ENCODE measurements around the gene IQUB. TPM values are rescaled to one million over a fixed set of nuclear protein-coding genes. Genes with fewer than 3 reads are reported as not detected.

The IQUB gene
- total RNA-seq, 1 donor from 2014 or later = 0.56 TPM

DNA sequence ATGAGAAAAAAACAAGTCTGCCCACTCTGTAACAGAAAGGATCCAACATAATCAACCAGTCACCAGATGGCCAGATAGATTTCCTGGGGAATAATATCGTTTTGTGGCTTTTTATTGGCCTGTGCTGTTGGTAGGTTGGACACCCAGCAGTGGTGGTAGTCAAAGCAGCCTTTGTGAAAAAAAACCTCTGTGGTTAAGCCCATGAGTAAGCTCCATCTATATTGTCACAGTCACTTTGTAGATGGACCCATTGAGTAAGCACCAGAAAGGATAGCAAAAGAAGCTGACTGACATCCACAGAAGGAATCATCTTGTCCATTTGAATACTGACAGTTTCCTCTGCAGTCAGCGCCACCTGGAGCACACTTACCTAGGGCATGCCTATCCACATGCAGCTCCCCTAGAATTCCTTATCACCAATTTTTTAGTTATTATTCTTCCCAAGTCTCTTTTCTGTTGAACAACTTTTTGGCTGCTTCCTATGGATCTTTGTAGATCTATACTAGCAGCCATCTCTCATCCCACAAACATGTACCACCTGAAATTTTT, 96.9 kb downstream of the IQUB start:
- H3K27ac Mint-ChIP-seq (ENCODE audit: unreplicated experiment) = no peak overlapping the region
- H3K27me3 Mint-ChIP-seq (ENCODE audit: low read depth) = no peaks in the 10 kb centered on the region
- TF ChIP-seq, protein P1, sequence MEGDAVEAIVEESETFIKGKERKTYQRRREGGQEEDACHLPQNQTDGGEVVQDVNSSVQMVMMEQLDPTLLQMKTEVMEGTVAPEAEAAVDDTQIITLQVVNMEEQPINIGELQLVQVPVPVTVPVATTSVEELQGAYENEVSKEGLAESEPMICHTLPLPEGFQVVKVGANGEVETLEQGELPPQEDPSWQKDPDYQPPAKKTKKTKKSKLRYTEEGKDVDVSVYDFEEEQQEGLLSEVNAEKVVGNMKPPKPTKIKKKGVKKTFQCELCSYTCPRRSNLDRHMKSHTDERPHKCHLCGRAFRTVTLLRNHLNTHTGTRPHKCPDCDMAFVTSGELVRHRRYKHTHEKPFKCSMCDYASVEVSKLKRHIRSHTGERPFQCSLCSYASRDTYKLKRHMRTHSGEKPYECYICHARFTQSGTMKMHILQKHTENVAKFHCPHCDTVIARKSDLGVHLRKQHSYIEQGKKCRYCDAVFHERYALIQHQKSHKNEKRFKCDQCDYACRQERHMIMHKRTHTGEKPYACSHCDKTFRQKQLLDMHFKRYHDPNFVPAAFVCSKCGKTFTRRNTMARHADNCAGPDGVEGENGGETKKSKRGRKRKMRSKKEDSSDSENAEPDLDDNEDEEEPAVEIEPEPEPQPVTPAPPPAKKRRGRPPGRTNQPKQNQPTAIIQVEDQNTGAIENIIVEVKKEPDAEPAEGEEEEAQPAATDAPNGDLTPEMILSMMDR (conservative IDR thresholded peaks at IDR 0.05) = no peak
- no peak overlapping the region for H3K4me3 Mint-ChIP-seq
- peaks cover 4% of the 10 kb centered on the region for H3K4me1 Mint-ChIP-seq
- DNase-seq (ENCODE audit: low read depth, low spot score) = no peak
- H3K9me3 Mint-ChIP-seq = no peaks in the 10 kb centered on the region
- H3K36me3 Mint-ChIP-seq (ENCODE audit: low read depth) = no peaks in the 10 kb centered on the region

DNA sequence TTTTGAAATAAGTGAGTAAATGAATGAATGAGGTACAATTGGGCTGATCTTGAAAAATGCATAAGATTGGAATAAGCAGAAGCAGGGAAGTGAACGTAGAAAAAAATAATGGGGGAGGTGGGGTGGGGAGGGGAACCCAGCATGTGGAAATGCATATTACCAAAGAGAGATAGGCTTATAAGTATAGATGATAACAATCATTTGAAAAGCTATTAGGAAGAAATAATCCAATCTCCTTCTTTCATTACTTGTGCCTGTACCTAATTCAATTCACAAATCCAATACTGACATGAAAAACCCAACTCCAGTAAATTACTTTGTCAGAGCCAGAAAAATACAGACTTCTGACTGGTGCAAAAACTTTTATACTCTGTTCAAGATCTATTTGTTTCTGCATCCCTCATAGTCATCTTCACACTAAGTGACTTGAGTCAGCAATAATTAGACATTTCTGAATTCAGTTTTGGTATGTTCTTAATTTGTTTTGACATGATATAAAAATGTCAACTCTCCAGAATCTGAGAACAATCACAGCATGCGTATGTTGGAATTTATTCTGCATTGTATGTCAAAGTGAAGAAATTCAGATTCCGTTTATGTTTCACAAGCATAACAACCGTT, 99.2 kb downstream of the IQUB start:
- Mint-ChIP-seq H3K9me3 (no peaks in the 10 kb centered on the region), H3K4me3 (no peak overlapping the region), H3K4me1 (peaks cover 1% of the 10 kb centered on the region), H3K27me3 (ENCODE audit: low read depth) (no peaks in the 10 kb centered on the region), H3K27ac (ENCODE audit: unreplicated experiment) (no peak overlapping the region), H3K36me3 (ENCODE audit: low read depth) (no peaks in the 10 kb centered on the region)
- TF ChIP-seq, protein P1 (conservative IDR thresholded peaks at IDR 0.05) = no peak
- DNase-seq (ENCODE audit: low read depth, low spot score) = no peak

DNA sequence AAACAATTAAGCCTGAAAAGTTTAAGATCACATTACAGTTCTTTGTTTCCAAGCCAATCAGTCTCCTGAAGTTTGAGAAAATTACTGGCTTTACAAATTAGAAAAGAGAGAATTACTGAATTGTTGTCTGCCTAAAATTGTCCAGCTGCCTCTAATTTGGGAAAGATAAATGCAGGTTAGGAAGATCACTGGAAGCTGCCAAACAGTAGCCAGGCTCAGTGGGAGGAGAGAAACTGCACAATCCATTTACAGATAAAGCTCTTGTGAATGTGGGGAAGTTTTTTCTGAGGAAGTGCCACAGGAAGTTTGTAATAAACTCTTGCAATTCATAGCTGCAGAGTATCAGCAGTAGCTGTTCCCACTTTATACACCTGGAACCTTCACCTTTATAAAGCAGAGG, 100.7 kb downstream of the IQUB start:
- no peaks in the 10 kb centered on the region for H3K36me3 Mint-ChIP-seq (ENCODE audit: low read depth)
- no peak for DNase-seq (ENCODE audit: low read depth, low spot score)
- H3K27me3 Mint-ChIP-seq (ENCODE audit: low read depth) = no peaks in the 10 kb centered on the region
- TF ChIP-seq, protein P1 (conservative IDR thresholded peaks at IDR 0.05) = no peak
- no peaks in the 10 kb centered on the region for H3K9me3 Mint-ChIP-seq
- no peak overlapping the region for H3K4me3 Mint-ChIP-seq
- no peaks in the 10 kb centered on the region for H3K4me1 Mint-ChIP-seq
- no peak overlapping the region for H3K27ac Mint-ChIP-seq (ENCODE audit: unreplicated experiment)

DNA sequence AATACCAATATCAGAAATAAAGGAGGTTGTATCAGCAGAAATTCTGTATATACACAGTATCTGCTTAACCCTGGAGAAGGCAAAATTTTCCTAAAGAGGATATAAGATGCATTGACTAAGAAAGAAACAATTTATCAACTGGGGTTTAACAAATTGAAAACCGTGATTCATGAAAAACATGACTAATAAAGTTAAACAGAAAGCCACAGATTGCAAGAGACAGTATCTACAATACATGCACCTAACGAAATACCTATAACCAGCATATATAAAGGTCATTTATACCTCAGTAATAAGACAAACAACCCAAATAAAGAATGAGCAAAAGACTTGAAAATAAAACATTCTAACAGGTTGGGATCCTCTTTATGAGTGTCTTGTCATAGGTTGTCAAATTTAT, 101.8 kb downstream of the IQUB start:
- Mint-ChIP-seq H3K27me3 (ENCODE audit: low read depth) (no peaks in the 10 kb centered on the region), H3K36me3 (ENCODE audit: low read depth) (no peaks in the 10 kb centered on the region), H3K27ac (ENCODE audit: unreplicated experiment) (no peak overlapping the region), H3K4me3 (no peak overlapping the region), H3K9me3 (no peaks in the 10 kb centered on the region), H3K4me1 (no peaks in the 10 kb centered on the region)
- no peak for DNase-seq (ENCODE audit: low read depth, low spot score)
- TF ChIP-seq, protein P1 (conservative IDR thresholded peaks at IDR 0.05) = no peak

DNA sequence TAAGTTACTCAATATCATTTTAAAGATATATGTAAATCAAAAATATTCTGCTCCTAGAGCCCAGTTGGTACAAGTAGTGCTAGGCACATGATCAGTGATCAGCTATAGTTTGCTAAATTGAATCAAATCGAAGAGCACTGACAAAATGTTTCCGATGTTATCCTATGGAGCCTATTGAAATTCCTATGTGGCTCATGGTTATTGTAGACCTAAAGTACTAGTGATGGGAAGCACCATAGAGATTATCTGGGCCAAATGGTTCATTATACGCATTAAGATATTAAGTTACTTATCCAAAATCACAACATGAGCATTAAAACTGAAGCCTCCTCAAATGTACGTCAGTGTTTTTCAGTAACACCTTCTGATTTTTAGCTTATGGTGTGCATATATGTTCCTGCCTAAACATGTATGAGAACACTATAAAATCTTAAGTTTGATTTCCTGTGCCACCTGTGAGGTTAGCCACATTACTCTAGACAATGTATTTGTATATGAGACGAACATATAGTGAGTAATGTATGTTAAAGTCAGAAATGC, 103.2 kb downstream of the IQUB start:
- Mint-ChIP-seq H3K27me3 (ENCODE audit: low read depth) (no peaks in the 10 kb centered on the region), H3K9me3 (no peaks in the 10 kb centered on the region), H3K27ac (ENCODE audit: unreplicated experiment) (no peak overlapping the region), H3K4me3 (no peak overlapping the region), H3K36me3 (ENCODE audit: low read depth) (no peaks in the 10 kb centered on the region), H3K4me1 (no peaks in the 10 kb centered on the region)
- no peak for DNase-seq (ENCODE audit: low read depth, low spot score)
- TF ChIP-seq, protein P1 (conservative IDR thresholded peaks at IDR 0.05) = no peak
